H9 (cell line): ENCODE data around the gene MKRN3. TPM values are rescaled to one million over a fixed set of nuclear protein-coding genes. Genes with fewer than 3 reads are reported as not detected.
A peak's percentile ranks its signal among the peaks of the same experiment; 100 is the strongest.

Experiments
- DNase-seq: peaks from one replicate; pipeline ENCODE4 v3.0.0-alpha.2; 2017
- H2AFZ ChIP-seq: one replicate; pipeline ENCODE4 v1.6.1; 2013; ENCODE audit warnings: mild to moderate bottlenecking, low read length, control low read depth, moderate library complexity
- H2AK5ac ChIP-seq: 2 replicates; pipeline ENCODE4 v1.6.1; 2013; ENCODE audit warnings: low read length, control low read depth, mixed read lengths; ENCODE audit not compliant: insufficient read length
- H2BK120ac ChIP-seq: one replicate; pipeline ENCODE4 v1.6.1; 2013; ENCODE audit warnings: low read depth, mild to moderate bottlenecking, low read length, control low read depth, inconsistent platforms; ENCODE audit not compliant: poor library complexity, severe bottlenecking
- H2BK12ac ChIP-seq: 2 replicates; pipeline ENCODE4 v1.6.1; 2013; ENCODE audit warnings: low read length, control low read depth, mixed read lengths, low read depth; ENCODE audit not compliant: insufficient read length
- H2BK15ac ChIP-seq: 2 replicates; pipeline ENCODE4 v1.6.1; 2013; ENCODE audit warnings: low read depth, low read length, control low read depth
- H2BK20ac ChIP-seq: one replicate; pipeline ENCODE4 v1.6.1; 2013; ENCODE audit warnings: low read depth, mild to moderate bottlenecking, low read length, control low read depth, inconsistent platforms; ENCODE audit not compliant: poor library complexity, severe bottlenecking
- H2BK5ac ChIP-seq: 2 replicates; pipeline ENCODE4 v1.6.1; 2013; ENCODE audit warnings: low read length, control low read depth, mixed read lengths; ENCODE audit not compliant: insufficient read length
- H3K14ac ChIP-seq: 2 replicates; pipeline ENCODE4 v1.6.1; 2013; ENCODE audit warnings: low read length, control low read depth; ENCODE audit not compliant: insufficient read depth
- H3K18ac ChIP-seq: 2 replicates; pipeline ENCODE4 v1.6.1; 2013; ENCODE audit warnings: low read depth, mild to moderate bottlenecking, mixed read lengths, low read length, control low read depth; ENCODE audit not compliant: insufficient read length
- H3K23ac ChIP-seq: 2 replicates; pipeline ENCODE4 v1.6.1; 2013; ENCODE audit warnings: low read length, control low read depth, mixed read lengths, low read depth; ENCODE audit not compliant: insufficient read length
- H3K23me2 ChIP-seq: 2 replicates; pipeline ENCODE4 v1.6.1; 2013; ENCODE audit warnings: low read depth, mild to moderate bottlenecking, mixed read lengths, low read length, control low read depth; ENCODE audit not compliant: insufficient read length, poor library complexity, severe bottlenecking
- H3K27ac ChIP-seq: 2 replicates; pipeline ENCODE4 v1.5.1; 2013; ENCODE audit warnings: low read length, control low read depth, mixed read lengths, low read depth; ENCODE audit not compliant: insufficient read length
- H3K27me3 ChIP-seq: 2 replicates; pipeline ENCODE4 v1.6.1; 2013; ENCODE audit warnings: low read length, control low read depth, inconsistent platforms; ENCODE audit not compliant: insufficient read depth
- H3K4ac ChIP-seq: 2 replicates; pipeline ENCODE4 v1.6.1; 2013; ENCODE audit warnings: low read depth, mild to moderate bottlenecking, control low read depth, inconsistent platforms, low read length, moderate library complexity
- H3K4me1 ChIP-seq: 2 replicates; pipeline ENCODE4 v1.6.1; 2013; ENCODE audit warnings: low read length, control low read depth, inconsistent platforms; ENCODE audit not compliant: insufficient read depth
- H3K4me2 ChIP-seq: 2 replicates; pipeline ENCODE4 v1.6.1; 2013; ENCODE audit warnings: low read length, control low read depth, mixed read lengths; ENCODE audit not compliant: insufficient read length, insufficient read depth
- H3K56ac ChIP-seq: 2 replicates; pipeline ENCODE4 v1.6.1; 2013; ENCODE audit warnings: low read depth, mild to moderate bottlenecking, mixed read lengths, low read length, control low read depth; ENCODE audit not compliant: insufficient read length
- H3K79me1 ChIP-seq: 2 replicates; pipeline ENCODE4 v1.6.1; 2013; ENCODE audit warnings: low read depth, mild to moderate bottlenecking, moderate library complexity, low read length, control low read depth, inconsistent platforms; ENCODE audit not compliant: insufficient read depth, poor library complexity, severe bottlenecking
- H3K79me2 ChIP-seq: 2 replicates; pipeline ENCODE4 v1.6.1; 2013; ENCODE audit warnings: low read length, control low read depth, inconsistent platforms; ENCODE audit not compliant: insufficient read depth
- H3K9ac ChIP-seq: 2 replicates; pipeline ENCODE4 v1.6.1; 2013; ENCODE audit warnings: low read length, control low read depth, mixed read lengths; ENCODE audit not compliant: insufficient read length; ENCODE audit errors: extremely low read depth
- H3K9me3 ChIP-seq: one replicate; pipeline ENCODE4 v1.6.1; 2013; ENCODE audit warnings: low read depth, low read length, inconsistent platforms; ENCODE audit not compliant: control insufficient read depth
- H3T11ph ChIP-seq: one replicate; pipeline ENCODE4 v1.6.1; 2013; ENCODE audit warnings: mild to moderate bottlenecking, low read length, control low read depth, inconsistent platforms
- H4K20me1 ChIP-seq: one replicate; pipeline ENCODE4 v1.6.1; 2013; ENCODE audit not compliant: control insufficient read depth, insufficient read length, insufficient read depth
- H4K5ac ChIP-seq: 2 replicates; pipeline ENCODE4 v1.6.1; 2013; ENCODE audit warnings: low read depth, mild to moderate bottlenecking, mixed read lengths, low read length, control low read depth; ENCODE audit not compliant: insufficient read length
- H4K8ac ChIP-seq: replicated peaks from 2 replicates; pipeline ENCODE4 v1.6.1; 2013; ENCODE audit warnings: low read length, control low read depth, mixed read lengths, low read depth; ENCODE audit not compliant: insufficient read length
- H4K91ac ChIP-seq: 2 replicates; pipeline ENCODE4 v1.6.1; 2013; ENCODE audit warnings: low read depth, mild to moderate bottlenecking, moderate library complexity, mixed read lengths, low read length, control low read depth; ENCODE audit not compliant: insufficient read length
- H3K27ac Mint-ChIP-seq, 3 experiments: 2 replicates in 2 of 3; 3 replicates in 1 of 3; pipeline ENCODE4 v1.8.0; 2020 to 2021; ENCODE audit warnings: mixed read lengths in 3 of 3, mild to moderate bottlenecking in 1 of 3, moderate library complexity in 1 of 3
- H3K27me3 Mint-ChIP-seq: 2 replicates; pipeline ENCODE4 v1.8.0; 2021; ENCODE audit warnings: low read depth, mild to moderate bottlenecking, moderate library complexity, mixed read lengths
- H3K36me3 Mint-ChIP-seq, 3 experiments: 2 replicates in 2 of 3; 3 replicates in 1 of 3; pipeline ENCODE4 v1.8.0; 2020 to 2021; ENCODE audit warnings: low read depth in 3 of 3, mixed read lengths in 3 of 3; ENCODE audit not compliant: insufficient read depth in 1 of 3
- H3K4me1 Mint-ChIP-seq, 2 experiments: 2 replicates each; pipeline ENCODE4 v1.8.0; 2020; ENCODE audit warnings: mixed read lengths in 2 of 2
- H3K4me3 Mint-ChIP-seq, 2 experiments: 2 replicates in 1 of 2; 3 replicates in 1 of 2; pipeline ENCODE4 v1.8.0; 2020 to 2021; ENCODE audit warnings: mild to moderate bottlenecking in 2 of 2, mixed read lengths in 2 of 2, moderate library complexity in 1 of 2
- H3K9me3 Mint-ChIP-seq, 2 experiments: 2 replicates in 1 of 2; 3 replicates in 1 of 2; pipeline ENCODE4 v1.8.0; 2020; ENCODE audit warnings: mild to moderate bottlenecking in 2 of 2, mixed read lengths in 2 of 2, moderate library complexity in 1 of 2
- WGBS: extraction: QIAGEN DNeasy Blood & Tissue Kit; methylation state at CpG from one replicate; pipeline ENCODE4 v1.1.7; 2013; ENCODE audit warnings: missing lambda C conversion rate, low lambda C conversion rate, mixed read lengths; ENCODE audit not compliant: insufficient read length; ENCODE audit errors: extremely low coverage; 5-methylcytosine and 5-hydroxymethylcytosine counted together
- total RNA-seq: library from RNA; stranded (reverse); gene quantifications from 2 replicates; pipeline ENCODE4 v1.2.1, GENCODE V29; 2021
- TF ChIP-seq, protein P1 (sequence below): fragments of 200-600 bp; sonication (generic); conservative IDR thresholded peaks from 3 replicates; pipeline ENCODE4 v1.8.0; 2021; ENCODE audit warnings: antibody characterized with exemption, mild to moderate bottlenecking

The MKRN3 gene
- total RNA-seq, 1 experiment from 2014 or later, result not detected

DNA sequence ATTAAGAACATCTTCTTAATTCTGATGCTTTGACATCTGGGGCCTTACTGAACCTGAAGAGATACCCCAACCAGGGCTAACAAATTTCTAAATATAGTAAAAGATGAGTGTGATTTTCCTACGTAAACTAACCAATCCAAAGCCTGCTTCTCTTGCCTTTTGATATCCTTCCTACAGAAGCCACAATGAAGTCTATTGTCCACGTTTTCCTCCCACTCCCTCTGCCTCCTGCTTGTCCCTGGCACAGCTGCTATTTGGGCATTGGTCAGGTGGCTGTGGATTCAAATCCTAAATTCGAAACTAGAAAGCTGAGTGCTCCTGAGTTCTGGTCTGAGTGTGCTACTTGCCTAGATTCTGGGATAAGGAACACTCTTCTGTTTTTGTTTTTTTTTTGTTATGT is 17.4 kb upstream of the MKRN3 start:
- no peaks in the 10 kb centered on the region for H3K4me1 Mint-ChIP-seq

More for the DNA sequence above, 17.4 kb upstream of the MKRN3 start:
- no peak overlapping the region for H3K14ac ChIP-seq
- no peak overlapping the region for H2BK5ac ChIP-seq
- H3K79me1 ChIP-seq, result no peaks in the 10 kb centered on the region
- no peak for DNase-seq
- no peak overlapping the region for H2BK20ac ChIP-seq
- no peak overlapping the region for H2BK120ac ChIP-seq
- H3K9ac ChIP-seq, result no peak overlapping the region
- no peaks in the 10 kb centered on the region for H3K79me2 ChIP-seq
- no peak overlapping the region for H3T11ph ChIP-seq
- no peaks in the 10 kb centered on the region; the same call in none of the 2 replicates for H3K27me3 Mint-ChIP-seq
- H3K4ac ChIP-seq, result no peak overlapping the region
- H3K23me2 ChIP-seq, result no peaks in the 10 kb centered on the region
- no peak overlapping the region for H3K18ac ChIP-seq
- H3K56ac ChIP-seq, result no peak overlapping the region
- WGBS, result no CpG with 5 or more reads among the region's 3 CpGs
- no peak overlapping the region for H3K27ac ChIP-seq
- no peak overlapping the region for H3K4me3 Mint-ChIP-seq
- H4K5ac ChIP-seq, result no peak overlapping the region
- no peaks in the 10 kb centered on the region for H3K27me3 ChIP-seq
- peaks cover 60 to 76% of the 10 kb centered on the region in 2 experiments for H3K9me3 Mint-ChIP-seq
- H3K23ac ChIP-seq, result no peak overlapping the region
- H2BK15ac ChIP-seq, result no peak overlapping the region
- H2BK12ac ChIP-seq, result no peak overlapping the region
- H3K9me3 ChIP-seq, result peaks cover 15% of the 10 kb centered on the region
- no peak overlapping the region for H4K8ac ChIP-seq
- 0 out of 7 replicates have a peak overlapping the region, but pooled peaks of 1 of the 3 experiments have one; percentile 44 for H3K27ac Mint-ChIP-seq
- no peak overlapping the region for H4K91ac ChIP-seq
- H4K20me1 ChIP-seq, result no peaks in the 10 kb centered on the region
- H3K4me1 ChIP-seq, result no peaks in the 10 kb centered on the region
- H3K4me2 ChIP-seq, result no peak overlapping the region
- H2AK5ac ChIP-seq, result no peak overlapping the region
- TF ChIP-seq, protein P1, sequence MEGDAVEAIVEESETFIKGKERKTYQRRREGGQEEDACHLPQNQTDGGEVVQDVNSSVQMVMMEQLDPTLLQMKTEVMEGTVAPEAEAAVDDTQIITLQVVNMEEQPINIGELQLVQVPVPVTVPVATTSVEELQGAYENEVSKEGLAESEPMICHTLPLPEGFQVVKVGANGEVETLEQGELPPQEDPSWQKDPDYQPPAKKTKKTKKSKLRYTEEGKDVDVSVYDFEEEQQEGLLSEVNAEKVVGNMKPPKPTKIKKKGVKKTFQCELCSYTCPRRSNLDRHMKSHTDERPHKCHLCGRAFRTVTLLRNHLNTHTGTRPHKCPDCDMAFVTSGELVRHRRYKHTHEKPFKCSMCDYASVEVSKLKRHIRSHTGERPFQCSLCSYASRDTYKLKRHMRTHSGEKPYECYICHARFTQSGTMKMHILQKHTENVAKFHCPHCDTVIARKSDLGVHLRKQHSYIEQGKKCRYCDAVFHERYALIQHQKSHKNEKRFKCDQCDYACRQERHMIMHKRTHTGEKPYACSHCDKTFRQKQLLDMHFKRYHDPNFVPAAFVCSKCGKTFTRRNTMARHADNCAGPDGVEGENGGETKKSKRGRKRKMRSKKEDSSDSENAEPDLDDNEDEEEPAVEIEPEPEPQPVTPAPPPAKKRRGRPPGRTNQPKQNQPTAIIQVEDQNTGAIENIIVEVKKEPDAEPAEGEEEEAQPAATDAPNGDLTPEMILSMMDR, result no peak
- H2AFZ ChIP-seq, result no peak overlapping the region
- no peaks in the 10 kb centered on the region; a peak in 1 of 7 replicates for H3K36me3 Mint-ChIP-seq
